Cardiac fibroblast (primary cell): ENCODE results near the gene CORO6.

ENCODE experiments used
- DNase-seq, 2 donors: peaks; one replicate each; pipeline versions ENCODE4 v3.0.0 to v3.0.0-alpha.2; 2010; ENCODE audit warnings: low read depth in 2 of 2
- H3K4me3 ChIP-seq, 2 donors: replicated peaks in 1 of 2; 1 replicate in 1 of 2; 2 replicates in 1 of 2; pipeline ENCODE4 v1.5.1; 2011; ENCODE audit warnings: low read depth in 2 of 2, low read length in 2 of 2, mild to moderate bottlenecking in 2 of 2, moderate library complexity in 1 of 2
- TF ChIP-seq, protein P1 (sequence below): IDR thresholded peaks from one replicate; pipeline ENCODE4 v1.5.1; 2011; ENCODE audit warnings: low read depth, mild to moderate bottlenecking, low read length, inconsistent platforms

CORO6 gene

DNA sequence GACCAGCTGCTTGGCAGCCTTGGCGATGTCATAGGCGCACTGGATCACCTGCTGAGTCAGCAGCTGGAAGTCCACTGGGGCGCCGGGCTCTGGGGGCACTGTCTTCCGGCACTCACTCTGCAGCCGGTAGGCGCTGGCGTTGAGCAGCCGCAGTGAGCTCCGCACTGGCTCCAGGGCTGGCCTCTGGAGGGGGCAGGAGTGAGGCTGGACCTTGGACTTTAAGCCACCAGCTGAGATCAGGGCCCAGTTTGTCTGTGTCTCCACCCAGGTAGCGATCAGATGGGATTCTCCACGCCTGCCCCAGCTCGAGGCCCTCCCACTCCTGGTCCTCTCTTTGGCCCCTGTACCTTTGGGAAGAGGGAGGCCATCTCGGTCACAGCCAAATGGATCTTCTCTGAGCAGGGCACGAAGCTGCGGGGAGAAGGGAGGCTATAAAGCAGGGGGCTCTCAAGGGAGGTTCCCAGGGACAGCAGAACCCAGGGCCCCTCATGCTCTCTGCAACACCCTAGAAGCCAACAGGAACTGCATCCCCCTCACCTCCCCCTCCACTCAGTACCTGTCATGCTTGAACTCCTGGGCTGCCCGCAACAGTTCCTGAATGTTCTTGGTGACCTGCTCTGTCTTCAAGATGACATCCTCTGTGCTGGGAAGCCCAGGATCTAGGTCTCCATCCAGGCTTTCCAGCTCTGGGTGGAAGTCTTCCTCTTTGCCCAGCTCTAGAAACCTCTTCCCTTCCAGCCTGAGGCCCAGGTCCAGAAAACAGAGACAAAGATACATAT lies 47.8 kb downstream of the CORO6 start:
- no peak for DNase-seq
- TF ChIP-seq, protein P1, sequence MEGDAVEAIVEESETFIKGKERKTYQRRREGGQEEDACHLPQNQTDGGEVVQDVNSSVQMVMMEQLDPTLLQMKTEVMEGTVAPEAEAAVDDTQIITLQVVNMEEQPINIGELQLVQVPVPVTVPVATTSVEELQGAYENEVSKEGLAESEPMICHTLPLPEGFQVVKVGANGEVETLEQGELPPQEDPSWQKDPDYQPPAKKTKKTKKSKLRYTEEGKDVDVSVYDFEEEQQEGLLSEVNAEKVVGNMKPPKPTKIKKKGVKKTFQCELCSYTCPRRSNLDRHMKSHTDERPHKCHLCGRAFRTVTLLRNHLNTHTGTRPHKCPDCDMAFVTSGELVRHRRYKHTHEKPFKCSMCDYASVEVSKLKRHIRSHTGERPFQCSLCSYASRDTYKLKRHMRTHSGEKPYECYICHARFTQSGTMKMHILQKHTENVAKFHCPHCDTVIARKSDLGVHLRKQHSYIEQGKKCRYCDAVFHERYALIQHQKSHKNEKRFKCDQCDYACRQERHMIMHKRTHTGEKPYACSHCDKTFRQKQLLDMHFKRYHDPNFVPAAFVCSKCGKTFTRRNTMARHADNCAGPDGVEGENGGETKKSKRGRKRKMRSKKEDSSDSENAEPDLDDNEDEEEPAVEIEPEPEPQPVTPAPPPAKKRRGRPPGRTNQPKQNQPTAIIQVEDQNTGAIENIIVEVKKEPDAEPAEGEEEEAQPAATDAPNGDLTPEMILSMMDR: no peak
- H3K4me3 ChIP-seq: no peak overlapping the region

- TF ChIP-seq, protein P1: no peak
- H3K4me3 ChIP-seq: no peak overlapping the region
- no peak for DNase-seq
These were observed 48.6 kb downstream of the CORO6 start for GRCh38 chr17:29573871-29574731.

DNA sequence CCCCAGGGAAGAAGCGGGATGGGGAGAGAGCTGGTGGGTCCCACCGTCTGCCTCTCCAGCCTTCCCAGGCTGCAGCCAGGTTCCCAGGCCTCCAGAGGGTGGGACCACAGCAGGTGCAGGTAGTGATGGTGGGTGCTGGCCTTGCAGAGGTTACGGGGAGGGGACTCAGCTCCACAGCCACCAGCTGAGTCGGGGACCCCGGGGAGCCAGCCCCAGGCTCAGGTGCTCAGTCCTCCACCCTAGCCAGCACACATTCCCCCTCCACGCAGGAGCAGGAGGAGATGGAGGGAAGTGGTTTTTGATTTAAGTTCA lies 49.2 kb downstream of the CORO6 start:
- no peak for DNase-seq
- H3K4me3 ChIP-seq: no peak overlapping the region
- TF ChIP-seq, protein P1: no peak

- TF ChIP-seq, protein P1: peak; percentile 62
- DNase-seq: peak; percentile 56 to 68
- no peak overlapping the region for H3K4me3 ChIP-seq
These were observed 49.8 kb downstream of the CORO6 start for GRCh38 chr17:29572691-29573557.

DNA sequence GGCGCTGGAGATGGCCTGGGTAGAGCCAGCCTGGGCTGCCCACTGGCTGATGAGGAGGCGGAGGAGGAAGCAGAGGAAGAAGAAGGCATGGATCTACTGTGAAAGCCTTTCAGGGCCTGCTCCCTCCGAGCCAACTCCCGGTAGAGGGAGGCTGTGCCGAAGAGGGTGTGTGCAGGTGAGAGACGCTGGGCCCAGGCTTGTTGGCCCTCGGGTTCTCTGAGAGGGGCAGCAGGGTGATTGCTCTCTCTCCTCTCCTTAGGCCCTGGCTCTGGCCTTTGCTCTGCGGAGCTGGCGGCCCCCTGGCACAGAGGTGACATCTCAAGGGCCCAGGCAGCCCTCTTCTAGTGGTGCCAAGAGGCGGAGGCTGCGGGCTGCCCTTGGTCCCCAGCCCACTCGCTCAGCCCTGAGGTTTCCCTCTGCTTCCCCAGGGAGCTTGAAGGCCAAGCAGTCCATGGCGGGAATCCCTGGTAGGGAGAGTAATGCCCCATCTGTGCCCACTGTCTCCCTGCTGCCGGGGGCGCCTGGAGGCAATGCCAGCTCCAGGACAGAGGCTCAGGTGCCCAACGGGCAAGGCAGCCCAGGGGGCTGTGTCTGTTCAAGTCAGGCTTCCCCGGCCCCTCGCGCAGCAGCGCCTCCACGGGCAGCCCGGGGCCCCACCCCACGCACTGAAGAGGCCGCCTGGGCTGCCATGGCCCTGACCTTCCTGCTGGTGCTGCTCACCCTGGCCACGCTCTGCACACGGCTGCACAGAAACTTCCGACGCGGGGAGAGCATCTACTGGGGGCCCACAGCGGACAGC lies 50.6 kb downstream of the CORO6 start:
- no peak overlapping the region for H3K4me3 ChIP-seq
- TF ChIP-seq, protein P1: no peak
- no peak for DNase-seq

DNA sequence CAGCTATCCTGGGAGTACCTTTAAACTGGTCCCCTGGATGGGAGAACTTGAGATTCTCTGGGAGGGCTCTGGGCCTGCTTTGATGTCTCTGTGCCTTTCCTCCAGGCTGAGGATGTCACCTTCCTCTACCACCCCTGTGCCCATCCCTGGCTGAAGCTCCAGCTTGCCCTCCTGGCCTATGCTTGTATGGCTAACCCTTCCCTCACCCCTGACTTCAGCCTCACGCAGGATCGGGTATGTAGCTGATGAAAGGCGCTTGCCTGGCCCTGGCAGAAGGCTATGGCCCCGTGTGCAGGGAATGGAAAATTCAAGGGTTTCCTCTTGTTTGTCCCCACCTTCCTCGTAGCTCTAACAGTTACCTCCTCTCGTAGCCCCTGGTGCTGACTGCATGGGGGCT lies 51.2 kb downstream of the CORO6 start:
- TF ChIP-seq, protein P1: no peak
- H3K4me3 ChIP-seq: no peak overlapping the region
- DNase-seq: no peak
